BE2C (cell line): ENCODE data around the gene STX16.
"Not testable (repeated sequence)": the region's sequence is repeated elsewhere in the genome, so short reads cannot be mapped to it uniquely, and the experiment has no call there.

ENCODE experiments used
- DNase-seq: peaks from one replicate; pipeline ENCODE4 v3.0.0-alpha.2; 2020
- H3K27me3 ChIP-seq: fragments of 250-450 bp; sonication (Bioruptor Pico); 2 replicates; pipeline ENCODE4 v1.5.1; 2020; ENCODE audit warnings: mild to moderate bottlenecking
- H3K36me3 ChIP-seq: fragments of 250-450 bp; sonication (Bioruptor Pico); 2 replicates; pipeline ENCODE4 v1.5.1; 2020; ENCODE audit warnings: mild to moderate bottlenecking
- H3K4me1 ChIP-seq: fragments of 250-450 bp; sonication (Bioruptor Pico); 2 replicates; pipeline ENCODE4 v1.5.1; 2020
- H3K4me3 ChIP-seq: 2 replicates; pipeline ENCODE4 v1.5.1; 2011; ENCODE audit warnings: low read depth, low read length
- H3K9me3 ChIP-seq: fragments of 250-450 bp; sonication (Bioruptor Pico); 2 replicates; pipeline ENCODE4 v1.5.1; 2020
- TF ChIP-seq, protein P1 (sequence below): IDR thresholded peaks from 2 replicates; pipeline ENCODE4 v1.5.1; 2012; ENCODE audit warnings: mild to moderate bottlenecking, low read depth, low read length

The STX16 gene

DNA sequence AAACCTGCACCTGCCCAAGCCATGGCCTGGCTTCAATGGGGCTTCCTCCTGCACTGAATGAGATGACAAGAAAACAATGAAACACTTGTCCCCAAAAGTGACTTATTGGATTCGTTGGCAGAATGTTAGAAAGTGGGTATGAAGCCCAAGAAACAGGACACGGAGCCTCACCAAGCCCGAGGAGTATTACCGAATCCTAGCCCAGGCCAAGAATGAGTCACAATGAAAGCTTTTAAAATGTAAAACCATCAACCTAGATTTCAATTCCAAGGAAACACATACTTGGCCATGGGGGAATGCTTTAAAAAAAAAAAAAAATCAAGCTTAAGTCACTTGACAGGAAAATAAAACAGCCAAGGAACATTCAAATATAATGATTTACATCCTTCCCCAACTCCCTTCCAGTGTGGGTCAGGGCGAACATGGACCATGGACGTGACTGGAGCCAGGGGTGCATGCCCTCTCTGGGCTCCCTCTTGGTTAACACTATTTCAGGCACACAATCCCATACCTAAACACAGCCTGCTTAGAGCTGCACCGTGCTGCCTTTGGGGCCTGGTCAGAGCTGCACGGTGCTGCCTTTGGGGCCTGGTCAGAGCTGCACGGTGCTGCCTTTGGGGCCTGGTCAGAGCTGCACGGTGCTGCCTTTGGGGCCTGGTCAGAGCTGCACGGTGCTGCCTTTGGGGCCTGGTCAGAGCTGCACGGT, 3.1 kb upstream of the STX16 start:
- TF ChIP-seq, protein P1, sequence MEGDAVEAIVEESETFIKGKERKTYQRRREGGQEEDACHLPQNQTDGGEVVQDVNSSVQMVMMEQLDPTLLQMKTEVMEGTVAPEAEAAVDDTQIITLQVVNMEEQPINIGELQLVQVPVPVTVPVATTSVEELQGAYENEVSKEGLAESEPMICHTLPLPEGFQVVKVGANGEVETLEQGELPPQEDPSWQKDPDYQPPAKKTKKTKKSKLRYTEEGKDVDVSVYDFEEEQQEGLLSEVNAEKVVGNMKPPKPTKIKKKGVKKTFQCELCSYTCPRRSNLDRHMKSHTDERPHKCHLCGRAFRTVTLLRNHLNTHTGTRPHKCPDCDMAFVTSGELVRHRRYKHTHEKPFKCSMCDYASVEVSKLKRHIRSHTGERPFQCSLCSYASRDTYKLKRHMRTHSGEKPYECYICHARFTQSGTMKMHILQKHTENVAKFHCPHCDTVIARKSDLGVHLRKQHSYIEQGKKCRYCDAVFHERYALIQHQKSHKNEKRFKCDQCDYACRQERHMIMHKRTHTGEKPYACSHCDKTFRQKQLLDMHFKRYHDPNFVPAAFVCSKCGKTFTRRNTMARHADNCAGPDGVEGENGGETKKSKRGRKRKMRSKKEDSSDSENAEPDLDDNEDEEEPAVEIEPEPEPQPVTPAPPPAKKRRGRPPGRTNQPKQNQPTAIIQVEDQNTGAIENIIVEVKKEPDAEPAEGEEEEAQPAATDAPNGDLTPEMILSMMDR, result no peak
- no peak for DNase-seq
- H3K36me3 ChIP-seq, result no peaks in the 10 kb centered on the region
- H3K27me3 ChIP-seq, result no peaks in the 10 kb centered on the region
- H3K9me3 ChIP-seq, result no peaks in the 10 kb centered on the region
- no peak overlapping the region for H3K4me3 ChIP-seq
- H3K4me1 ChIP-seq, result peaks cover 5% of the 10 kb centered on the region

DNA sequence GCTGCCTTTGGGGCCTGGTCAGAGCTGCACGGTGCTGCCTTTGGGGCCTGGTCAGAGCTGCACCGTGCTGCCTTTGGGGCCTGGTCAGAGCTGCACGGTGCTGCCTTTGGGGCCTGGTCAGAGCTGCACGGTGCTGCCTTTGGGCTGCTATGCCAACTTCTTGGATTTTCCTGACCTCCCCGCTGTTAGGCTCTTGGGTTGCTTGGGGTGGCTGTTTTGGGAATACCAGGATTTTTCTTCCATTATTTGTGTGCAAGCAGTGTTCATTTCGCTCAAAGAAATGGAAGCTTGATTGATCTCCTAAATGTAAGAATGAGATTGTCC, 2.6 kb upstream of the STX16 start:
- not testable (repeated sequence) for H3K36me3 ChIP-seq, H3K27me3 ChIP-seq, H3K4me1 ChIP-seq, DNase-seq, H3K9me3 ChIP-seq, H3K4me3 ChIP-seq

DNA sequence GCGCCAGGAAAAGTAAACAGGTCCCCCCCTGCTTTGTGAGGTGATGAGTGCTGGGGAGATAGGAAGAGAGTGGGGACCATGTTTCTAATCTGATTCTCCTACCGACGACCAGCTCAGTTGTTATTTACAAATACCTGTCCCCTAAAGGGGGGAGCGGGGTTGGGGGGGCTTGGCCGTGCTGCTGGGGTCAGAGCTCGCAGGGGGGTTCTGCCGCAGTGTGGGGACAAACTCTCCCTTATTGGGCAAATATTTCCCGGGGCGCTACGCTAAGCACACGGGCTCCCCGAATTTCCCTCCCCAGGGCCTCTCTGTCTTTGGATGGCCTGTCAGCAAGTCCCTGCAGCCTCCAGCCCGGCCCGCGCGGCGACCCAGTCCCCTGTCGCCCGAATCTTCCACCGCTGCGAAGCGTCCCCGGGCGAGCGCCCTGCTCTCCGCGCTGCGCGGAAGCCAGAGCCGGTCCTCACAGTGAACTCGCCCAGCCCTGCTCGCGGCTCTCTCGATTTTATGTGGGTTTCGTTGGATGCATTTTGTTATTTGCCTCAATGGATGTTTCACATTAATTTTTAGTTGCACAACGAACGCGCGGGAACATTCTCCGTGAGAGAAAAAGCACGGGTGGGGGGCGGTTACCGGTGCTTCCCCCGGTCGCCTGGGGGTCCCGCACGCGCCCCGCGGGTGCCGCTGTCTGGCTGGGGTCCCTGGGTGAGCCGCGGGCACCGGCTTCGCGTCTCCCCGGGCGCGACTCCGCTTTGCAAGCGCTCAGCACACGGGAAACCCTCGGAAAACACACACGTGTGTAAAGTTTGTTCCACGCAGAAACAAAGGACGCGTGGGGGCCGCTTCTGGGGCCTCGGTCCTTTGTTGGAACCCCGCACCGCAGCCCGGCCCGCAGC, 1.5 kb upstream of the STX16 start:
- no peak overlapping the region for H3K4me3 ChIP-seq

DNA sequence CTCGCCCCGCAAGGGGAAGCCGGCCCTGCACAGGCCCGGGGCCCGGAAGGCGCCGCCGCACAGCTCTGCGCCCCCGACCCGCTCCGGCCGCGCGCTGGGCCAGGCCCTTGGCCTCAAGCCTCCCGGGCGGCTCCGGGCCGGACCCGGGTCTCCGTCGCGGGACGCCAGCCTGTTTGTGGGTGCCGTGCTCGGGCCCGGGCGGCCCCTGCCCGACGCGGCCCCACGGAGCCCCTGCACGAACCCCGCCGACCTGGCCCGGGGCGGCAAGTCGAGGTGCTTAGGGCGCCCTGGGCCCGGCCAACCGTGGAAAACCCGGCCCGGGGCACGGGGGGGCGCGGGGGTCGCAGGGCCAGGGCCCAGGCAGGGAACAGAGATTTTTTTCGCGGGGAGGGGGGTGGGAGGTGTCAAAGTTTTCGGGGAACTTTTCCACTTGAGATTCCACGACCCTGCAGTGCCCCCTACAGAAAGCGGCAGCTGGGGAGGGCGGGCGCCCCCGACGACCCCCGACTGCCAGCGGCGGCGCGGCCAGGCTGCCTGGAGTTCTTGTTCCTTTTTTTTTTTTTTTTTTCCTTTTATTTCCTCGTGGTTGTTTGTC, 805 bp upstream of the STX16 start:
- TF ChIP-seq, protein P1, result no peak

More for the DNA sequence above, 1.5 kb upstream of the STX16 start:
- TF ChIP-seq, protein P1, result no peak
- DNase-seq, result no peak
- Histone ChIP-seq H3K27me3 (no peaks in the 10 kb centered on the region), H3K9me3 (no peaks in the 10 kb centered on the region), H3K4me1 (peaks cover 5% of the 10 kb centered on the region), H3K36me3 (no peaks in the 10 kb centered on the region)

DNA sequence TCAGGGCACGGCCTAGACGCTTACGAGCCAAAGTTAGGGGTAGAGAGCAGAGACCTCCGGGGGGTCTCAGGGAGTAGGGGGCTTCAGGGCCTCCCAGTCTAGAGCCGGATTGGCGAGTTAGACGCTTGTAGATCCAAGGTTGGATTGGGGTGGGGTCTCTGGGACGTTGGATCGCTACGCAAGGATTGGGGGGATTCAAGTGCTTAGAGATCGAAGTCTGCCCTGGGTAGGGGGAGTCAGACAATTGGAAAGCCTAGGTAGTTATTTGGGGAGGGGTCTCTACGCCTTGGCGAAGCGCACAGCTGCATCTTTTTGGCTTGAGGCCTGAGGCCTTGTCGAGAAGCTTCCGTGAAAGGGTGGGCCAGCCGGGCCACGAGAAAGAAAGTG, 469 bp downstream of the STX16 start:
- Histone ChIP-seq H3K4me3 (peak overlapping the region; percentile 98), H3K27me3 (no peaks in the 10 kb centered on the region), H3K9me3 (no peaks in the 10 kb centered on the region), H3K4me1 (peaks cover 5% of the 10 kb centered on the region), H3K36me3 (no peaks in the 10 kb centered on the region)
- TF ChIP-seq, protein P1, result no peak
- no peak for DNase-seq

More for the DNA sequence above, 805 bp upstream of the STX16 start:
- Histone ChIP-seq H3K36me3 (no peaks in the 10 kb centered on the region), H3K27me3 (no peaks in the 10 kb centered on the region), H3K4me3 (peak overlapping the region; percentile 98), H3K9me3 (no peaks in the 10 kb centered on the region), H3K4me1 (peaks cover 5% of the 10 kb centered on the region)
- no peak for DNase-seq

DNA sequence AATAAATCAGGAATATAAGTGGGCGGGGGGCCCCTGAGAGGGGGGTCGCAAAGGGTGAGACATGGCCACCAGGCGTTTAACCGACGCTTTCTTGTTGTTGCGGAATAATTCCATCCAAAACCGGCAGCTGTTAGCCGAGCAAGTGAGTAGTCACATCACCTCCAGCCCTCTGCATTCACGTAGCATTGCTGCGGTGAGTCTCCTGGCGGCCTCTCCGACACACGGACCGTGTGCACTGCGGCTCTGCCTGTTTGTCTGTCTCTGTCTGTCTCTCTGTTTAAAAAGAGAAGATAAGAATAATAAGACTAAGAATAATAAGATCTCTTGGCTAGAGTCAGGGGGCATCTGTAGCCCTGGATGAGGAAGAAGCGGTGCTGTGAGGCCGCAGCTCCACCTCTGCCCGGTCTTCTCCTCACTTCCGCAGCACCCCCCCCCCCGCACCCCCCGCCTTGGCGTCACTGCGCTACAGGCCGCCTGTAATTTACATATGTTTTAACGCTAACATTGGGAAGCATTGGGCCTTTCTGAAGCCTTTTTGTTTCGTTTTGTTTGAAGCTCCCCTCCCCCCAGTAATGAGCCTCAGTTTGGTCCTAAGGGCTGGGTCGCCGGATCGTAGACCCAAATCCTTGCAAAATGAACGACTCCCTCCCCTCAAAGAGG, 993 bp downstream of the STX16 start:
- H3K4me3 ChIP-seq, result peak overlapping the region; percentile 98
- TF ChIP-seq, protein P1, result 0 out of 2 replicates have a peak, but pooled peaks have one; percentile 4
- H3K36me3 ChIP-seq, result no peaks in the 10 kb centered on the region
- no peaks in the 10 kb centered on the region for H3K9me3 ChIP-seq
- no peak for DNase-seq
- H3K4me1 ChIP-seq, result no peaks in the 10 kb centered on the region; the same call in none of the 2 replicates
- H3K27me3 ChIP-seq, result no peaks in the 10 kb centered on the region
